ENCODE data around the gene GPR32. TPM values are rescaled to one million over a fixed set of nuclear protein-coding genes. Genes with fewer than 3 reads are reported as not detected.

Gene GPR32
- total and polyA plus RNA-seq, 2 of the 8 experiments (the other 6 are each of a cell fraction or from before 2014, with no cell fraction given) = not detected

- FAIRE-seq (peak; percentile 84), DNase-seq (ENCODE audit: low read depth in 1 of 2, low spot score in 2 of 2) (no peak)
- no peak overlapping the region for H2BK120ac ChIP-seq (replicated peaks; ENCODE audit: low read depth, low read length)
- TF ChIP-seq PHF8 (conservative IDR thresholded peaks at IDR 0.05; ENCODE audit: low read depth, low read length) (no peak), ZNF274 (IDR thresholded peaks at IDR 0.05; ENCODE audit: borderline replicate concordance, extremely low read depth, low read length) (no peak), JUND (IDR thresholded peaks at IDR 0.05; ENCODE audit: low read length) (no peak), MAFK (IDR thresholded peaks at IDR 0.05; ENCODE audit: low read depth, low read length) (no peak), KDM5A (IDR thresholded peaks at IDR 0.05; ENCODE audit: low read length) (no peak), CHD2 (IDR thresholded peaks at IDR 0.05; ENCODE audit: low read length) (0 out of 2 replicates have a peak, but pooled peaks have one; percentile 18), GABPA (IDR thresholded peaks at IDR 0.05; ENCODE audit: borderline replicate concordance, insufficient read depth, low read length) (no peak), SAP30 (IDR thresholded peaks at IDR 0.05; ENCODE audit: insufficient read depth, insufficient replicate concordance, low read length) (no peak), SIX5 (IDR thresholded peaks at IDR 0.05; ENCODE audit: low read depth, low read length) (peak; percentile 63)
- TF ChIP-seq, protein P1, sequence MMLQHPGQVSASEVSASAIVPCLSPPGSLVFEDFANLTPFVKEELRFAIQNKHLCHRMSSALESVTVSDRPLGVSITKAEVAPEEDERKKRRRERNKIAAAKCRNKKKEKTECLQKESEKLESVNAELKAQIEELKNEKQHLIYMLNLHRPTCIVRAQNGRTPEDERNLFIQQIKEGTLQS (IDR thresholded peaks at IDR 0.05; ENCODE audit: insufficient read depth, low read depth, low read length) = no peak
- TF ChIP-seq, protein P2, sequence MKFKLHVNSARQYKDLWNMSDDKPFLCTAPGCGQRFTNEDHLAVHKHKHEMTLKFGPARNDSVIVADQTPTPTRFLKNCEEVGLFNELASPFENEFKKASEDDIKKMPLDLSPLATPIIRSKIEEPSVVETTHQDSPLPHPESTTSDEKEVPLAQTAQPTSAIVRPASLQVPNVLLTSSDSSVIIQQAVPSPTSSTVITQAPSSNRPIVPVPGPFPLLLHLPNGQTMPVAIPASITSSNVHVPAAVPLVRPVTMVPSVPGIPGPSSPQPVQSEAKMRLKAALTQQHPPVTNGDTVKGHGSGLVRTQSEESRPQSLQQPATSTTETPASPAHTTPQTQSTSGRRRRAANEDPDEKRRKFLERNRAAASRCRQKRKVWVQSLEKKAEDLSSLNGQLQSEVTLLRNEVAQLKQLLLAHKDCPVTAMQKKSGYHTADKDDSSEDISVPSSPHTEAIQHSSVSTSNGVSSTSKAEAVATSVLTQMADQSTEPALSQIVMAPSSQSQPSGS (IDR thresholded peaks at IDR 0.05; ENCODE audit: low read length) = no peak
Measured at GRCh38 chr19:50772476-50772875, 2.2 kb downstream of the GPR32 start.

More at GRCh38 chr19:50772476-50772875, 2.2 kb downstream of the GPR32 start:
- POLR2A ChIA-PET (ENCODE audit: partially characterized antibody) = interaction anchor here (0.7 kb wide), 1 partner anchor 71 kb away, joined by 3 read pairs; no protein-coding TSS in a partner anchor
- Histone ChIP-seq H3K79me1 (ENCODE audit: low read depth, low read length) (no peaks in the 10 kb centered on the region), H3K56ac (replicated peaks; ENCODE audit: insufficient read length, low read depth, low read length) (no peak overlapping the region), H3K79me2 (ENCODE audit: control insufficient read depth in 1 of 2, insufficient read depth in 2 of 2, low read length in 2 of 2) (no peaks in the 10 kb centered on the region), H3K23me2 (ENCODE audit: low read depth, low read length) (no peaks in the 10 kb centered on the region), H3K4me3 (ENCODE audit: extremely low read depth in 1 of 4, insufficient read depth in 2 of 4, low read depth in 3 of 4, low read length in 4 of 4) (no peak overlapping the region), H2BK12ac (ENCODE audit: low read depth, low read length) (no peak overlapping the region), H3K18ac (ENCODE audit: extremely low read depth, low read length) (no peak overlapping the region), H2BK20ac (ENCODE audit: low read length) (no peak overlapping the region), H3K4ac (replicated peaks; ENCODE audit: insufficient read length, low read depth, low read length) (no peak overlapping the region), H4K91ac (replicated peaks; ENCODE audit: insufficient read length, low read length) (no peak overlapping the region), H4K5ac (ENCODE audit: insufficient read length, low read depth, low read length) (no peak overlapping the region), H3K14ac (ENCODE audit: insufficient read length) (no peak overlapping the region), H2AK5ac (ENCODE audit: low read depth, low read length) (no peak overlapping the region), H2AFZ (ENCODE audit: low read length) (no peak overlapping the region), H3K4me2 (ENCODE audit: insufficient read depth in 1 of 2, low read depth in 2 of 2, low read length in 2 of 2) (no peak overlapping the region), H2BK15ac (ENCODE audit: low read length) (no peak overlapping the region), H3K4me1 (replicated peaks in 1 of 4; ENCODE audit: control insufficient read depth in 3 of 4, insufficient read depth in 4 of 4, low read length in 3 of 4) (0 out of 7 replicates have a peak, but pooled peaks cover 0 to under 1% (median 0%) of the 10 kb centered on the region in 4 experiments), H3K9me3 (ENCODE audit: insufficient read depth in 2 of 2, low read depth in 1 of 2, low read length in 1 of 2) (no peaks in the 10 kb centered on the region; a peak in 1 of 4 replicates), H3K27me3 (replicated peaks in 1 of 4; ENCODE audit: control insufficient read depth in 3 of 4, extremely low read depth in 1 of 4, insufficient read depth in 3 of 4, low read length in 3 of 4) (peaks cover 0 to 26% (median 8%) of the 10 kb centered on the region in 4 experiments; a peak in 6 of 7 replicates), H3K9ac (replicated peaks in 1 of 4; ENCODE audit: extremely low read depth in 1 of 4, low read depth in 3 of 4, low read length in 3 of 4) (no peak overlapping the region), H2BK5ac (ENCODE audit: low read depth, low read length) (no peak overlapping the region), H3K36me3 (ENCODE audit: control insufficient read depth in 2 of 4, insufficient read depth in 4 of 4, low read length in 3 of 4) (no peaks in the 10 kb centered on the region), H4K20me1 (replicated peaks in 1 of 2; ENCODE audit: control insufficient read depth in 1 of 2, insufficient read depth in 2 of 2, low read length in 2 of 2) (no peaks in the 10 kb centered on the region), H3K23ac (ENCODE audit: insufficient read length) (no peak overlapping the region), H4K8ac (ENCODE audit: extremely low read depth, insufficient read depth, low read length) (no peak overlapping the region), H3K27ac (ENCODE audit: low read depth, low read length) (no peak overlapping the region)
- CTCF ChIA-PET (ENCODE audit: partially characterized antibody) = interaction anchor here (1.0 to 2.6 kb wide), 2 partner anchors 48 to 57 kb away, joined by 3 to 7 read pairs; no protein-coding TSS in a partner anchor
- 71% methylated on average over 2 of the region's 2 CpGs; no CpG with 5 or more reads in 1 of the 2 experiments for WGBS, 2 experiments (ENCODE audit: extremely low coverage in 1 of 2, insufficient coverage in 1 of 2, insufficient read length in 1 of 2, insufficient replicate concordance in 2 of 2, low coverage in 1 of 2, low lambda C conversion rate in 2 of 2, missing lambda C conversion rate in 1 of 2)
